Neural cell (in vitro differentiated cells): ENCODE results near the gene CLK3. TPM values are rescaled to one million over a fixed set of nuclear protein-coding genes. Genes with fewer than 3 reads are reported as not detected.

Experiments used
- H2AFZ ChIP-seq: fragments of 200-600, 300-800 bp; sonication (generic), shearing (Covaris generic); 2 replicates; pipeline ENCODE4 v1.6.0; 2014; ENCODE audit warnings: low read depth, mild to moderate bottlenecking, antibody characterized with exemption, low read length, moderate library complexity
- H3F3A ChIP-seq: fragments of 200-600 bp; shearing (Covaris generic); 2 replicates; pipeline ENCODE4 v1.6.1; 2016; ENCODE audit warnings: mild to moderate bottlenecking, moderate library complexity, mixed read lengths, antibody characterized with exemption, low read length; ENCODE audit not compliant: insufficient read depth, poor library complexity, severe bottlenecking
- H3K27ac ChIP-seq: fragments of 200-600, 300-800 bp; sonication (generic), shearing (Covaris generic); 2 replicates; pipeline ENCODE4 v1.5.1; 2014; ENCODE audit warnings: mild to moderate bottlenecking, low read length, moderate library complexity
- H3K27me3 ChIP-seq: fragments of 300-800, 200-600 bp; sonication (generic), shearing (Covaris generic); 2 replicates; pipeline ENCODE4 v1.6.0; 2014; ENCODE audit warnings: mild to moderate bottlenecking, low read depth, low read length, moderate library complexity; ENCODE audit not compliant: insufficient read depth
- H3K36me3 ChIP-seq: fragments of 300-800, 200-600 bp; sonication (generic), shearing (Covaris generic); 2 replicates; pipeline ENCODE4 v1.5.1; 2014; ENCODE audit warnings: mild to moderate bottlenecking, antibody characterized with exemption, low read length, moderate library complexity; ENCODE audit not compliant: insufficient read depth
- H3K4me2 ChIP-seq: fragments of 300-800, 200-600 bp; sonication (generic), shearing (Covaris generic); 2 replicates; pipeline ENCODE4 v1.6.0; 2014; ENCODE audit warnings: mild to moderate bottlenecking, low read length
- H3K4me3 ChIP-seq: fragments of 300-800, 200-600 bp; sonication (generic), shearing (Covaris generic); 2 replicates; pipeline ENCODE4 v1.5.1; 2014; ENCODE audit warnings: mild to moderate bottlenecking, low read length, moderate library complexity
- H3K79me2 ChIP-seq: fragments of 200-600 bp; shearing (Covaris generic); replicated peaks from 2 replicates; pipeline ENCODE4 v1.6.0; 2014; ENCODE audit warnings: mild to moderate bottlenecking, low read length, moderate library complexity; ENCODE audit not compliant: insufficient read depth
- H3K9ac ChIP-seq: fragments of 300-800, 200-600 bp; sonication (generic), shearing (Covaris generic); 2 replicates; pipeline ENCODE4 v1.6.1; 2016; ENCODE audit warnings: mild to moderate bottlenecking, low read length, mixed read lengths
- H3K9me2 ChIP-seq: fragments of 200-600 bp; shearing (Covaris generic); 2 replicates; pipeline ENCODE4 v1.6.1; 2016; ENCODE audit warnings: mild to moderate bottlenecking, low read length, mixed read lengths; ENCODE audit not compliant: insufficient read depth
- H3K9me3 ChIP-seq: fragments of 200-600, 300-800 bp; sonication (generic), shearing (Covaris generic); 2 replicates; pipeline ENCODE4 v1.6.1; 2016; ENCODE audit warnings: mild to moderate bottlenecking, mixed run types, low read length, moderate library complexity, mixed read lengths
- H4K20me1 ChIP-seq: fragments of 200-600 bp; shearing (Covaris generic); 2 replicates; pipeline ENCODE4 v1.6.1; 2016; ENCODE audit warnings: mild to moderate bottlenecking, mixed run types; ENCODE audit not compliant: insufficient read depth
- CTCF ChIP-seq: fragments of 450-650 bp; IDR thresholded peaks from 2 replicates; pipeline ENCODE4 v1.5.1; 2014; ENCODE audit warnings: antibody characterized with exemption, mild to moderate bottlenecking, moderate library complexity; ENCODE audit not compliant: poor library complexity, severe bottlenecking
- EP300 ChIP-seq: fragments of 450-650 bp; conservative IDR thresholded peaks from 2 replicates; pipeline ENCODE4 v1.6.1; 2014; ENCODE audit warnings: antibody characterized with exemption, mild to moderate bottlenecking, moderate library complexity; ENCODE audit not compliant: poor library complexity, severe bottlenecking
- EZH2 ChIP-seq: fragments of 200-600, 300-800 bp; shearing (Covaris generic), sonication (generic); IDR thresholded peaks from 2 replicates; pipeline ENCODE4 v1.6.1; 2014; ENCODE audit warnings: antibody characterized with exemption, low read length, borderline replicate concordance, mild to moderate bottlenecking; ENCODE audit not compliant: insufficient read depth, poor library complexity, severe bottlenecking
- MXI1 ChIP-seq: fragments of 450-650 bp; conservative IDR thresholded peaks from 2 replicates; pipeline ENCODE4 v1.6.1; 2014; ENCODE audit warnings: antibody characterized with exemption, mild to moderate bottlenecking; ENCODE audit not compliant: poor library complexity, severe bottlenecking
- POLR2AphosphoS5 ChIP-seq: IDR thresholded peaks from 2 replicates; pipeline ENCODE4 v1.6.1; 2012
- RAD21 ChIP-seq: fragments of 450-650 bp; conservative IDR thresholded peaks from 2 replicates; pipeline ENCODE4 v1.6.1; 2014; ENCODE audit warnings: antibody characterized with exemption, mild to moderate bottlenecking, moderate library complexity
- REST ChIP-seq: IDR thresholded peaks from 2 replicates; pipeline ENCODE4 v1.6.1; 2012; ENCODE audit warnings: borderline replicate concordance
- SMC3 ChIP-seq: fragments of 450-650 bp; conservative IDR thresholded peaks from 2 replicates; pipeline ENCODE4 v1.6.1; 2014; ENCODE audit warnings: antibody characterized with exemption, mild to moderate bottlenecking, moderate library complexity; ENCODE audit not compliant: poor library complexity
- TAF1 ChIP-seq: IDR thresholded peaks from 2 replicates; pipeline ENCODE4 v1.6.1; 2012; ENCODE audit warnings: low read depth
- polyA plus RNA-seq: library from polyadenylated mRNA; depleted of rRNA; stranded (reverse); fragments of >200 nt; gene quantifications from 2 replicates; pipeline ENCODE4 v1.2.3, GENCODE V29; 2014

CLK3 gene
- polyA plus RNA-seq, 1 donor from 2014 or later, result 88.3 TPM

DNA sequence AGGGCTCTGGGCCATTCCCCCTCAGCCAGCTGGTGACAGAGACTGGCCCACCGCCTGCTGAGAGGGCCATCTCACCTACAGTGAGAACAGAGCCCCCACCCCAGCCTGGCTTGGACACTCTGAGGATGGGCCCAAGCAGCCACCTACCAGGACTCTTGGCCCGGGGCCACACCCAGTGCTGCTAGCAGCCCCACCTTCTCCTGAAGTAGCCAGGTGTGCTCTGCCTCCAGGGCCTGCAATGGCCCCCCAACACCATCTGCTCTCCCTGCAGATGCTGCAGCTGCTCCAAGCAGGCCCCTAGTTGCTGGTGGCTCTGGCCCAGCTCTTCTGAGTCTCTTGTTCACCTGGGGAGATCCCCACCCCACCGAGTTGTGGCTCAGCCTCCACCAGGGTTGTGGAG lies 6.8 kb upstream of the CLK3 start:
- Histone ChIP-seq H3K4me2 (no peak overlapping the region), H3K9me3 (no peaks in the 10 kb centered on the region), H4K20me1 (no peaks in the 10 kb centered on the region), H3K27ac (no peak overlapping the region), H3K4me3 (no peak overlapping the region), H3K9me2 (no peaks in the 10 kb centered on the region), H3K36me3 (no peaks in the 10 kb centered on the region), H3K27me3 (no peaks in the 10 kb centered on the region), H2AFZ (no peak overlapping the region), H3F3A (no peaks in the 10 kb centered on the region), H3K9ac (no peak overlapping the region), H3K79me2 (no peaks in the 10 kb centered on the region)
- no peak for TF ChIP-seq REST
- no peak for TF ChIP-seq CTCF
- no peak for TF ChIP-seq SMC3
- TF ChIP-seq RAD21, result no peak
- TF ChIP-seq EZH2, result no peak
- TF ChIP-seq EP300, result no peak
- no peak for TF ChIP-seq POLR2AphosphoS5
- no peak for TF ChIP-seq MXI1
- no peak for TF ChIP-seq TAF1

- H3K36me3 ChIP-seq, result no peaks in the 10 kb centered on the region
- no peaks in the 10 kb centered on the region for H3K9me2 ChIP-seq
- H2AFZ ChIP-seq, result no peak overlapping the region
- no peak for TF ChIP-seq CTCF
- H4K20me1 ChIP-seq, result no peaks in the 10 kb centered on the region
- H3K9me3 ChIP-seq, result no peaks in the 10 kb centered on the region
- H3K27ac ChIP-seq, result no peak overlapping the region
- no peaks in the 10 kb centered on the region for H3K79me2 ChIP-seq
- H3F3A ChIP-seq, result peaks cover 1% of the 10 kb centered on the region
- no peaks in the 10 kb centered on the region for H3K27me3 ChIP-seq
- no peak overlapping the region for H3K9ac ChIP-seq
- no peak overlapping the region for H3K4me2 ChIP-seq
- H3K4me3 ChIP-seq, result no peak overlapping the region
Observed at GRCh38 chr15:74609938-74610301, 5.7 kb upstream of the CLK3 start.
